Measurements from ENCODE around the gene CGRRF1.

CGRRF1 gene

GRCh38 chr14:54549862-54550261, 40.2 kb downstream of the CGRRF1 start:
- DNase-seq = no peak

GRCh38 chr14:54550514-54550913, 40.8 kb downstream of the CGRRF1 start:
- no peak for DNase-seq

- DNase-seq = no peak
Observed at GRCh38 chr14:54554401-54554800, 44.7 kb downstream of the CGRRF1 start.

- DNase-seq = no peak
Observed at GRCh38 chr14:54555651-54556050, 45.9 kb downstream of the CGRRF1 start.

- DNase-seq = no peak
Observed at GRCh38 chr14:54556535-54556934, 46.8 kb downstream of the CGRRF1 start.

- no peak for DNase-seq
Observed at GRCh38 chr14:54562334-54562733, 52.6 kb downstream of the CGRRF1 start.

- DNase-seq = peak; percentile 50
Observed at GRCh38 chr14:54564071-54564867, 54.6 kb downstream of the CGRRF1 start.

- peak; percentile 51 for DNase-seq
Observed at GRCh38 chr14:54564868-54565784, 55.4 kb downstream of the CGRRF1 start.

- DNase-seq = peak; percentile 71
Observed at GRCh38 chr14:54565785-54566409, 56.2 kb downstream of the CGRRF1 start.

- peak; percentile 74 for DNase-seq
Observed at GRCh38 chr14:54566410-54567223, 56.9 kb downstream of the CGRRF1 start, which contains the start of gene SAMD4A. TSS of gene SAMD4A (plus strand) at chr14:54567128. CDS start at chr14:54567917, 789 bp downstream.

- DNase-seq = no peak
Observed at GRCh38 chr14:54567224-54567638, 57.5 kb downstream of the CGRRF1 start.

GRCh38 chr14:54567639-54568561, 58.2 kb downstream of the CGRRF1 start:
- peak; percentile 49 for DNase-seq

- DNase-seq = no peak
Observed at GRCh38 chr14:54568821-54569595, 59.3 kb downstream of the CGRRF1 start.

GRCh38 chr14:54570047-54570446, 60.3 kb downstream of the CGRRF1 start:
- DNase-seq = no peak

- DNase-seq = peak; percentile 49
Observed at GRCh38 chr14:54570631-54571415, 61.1 kb downstream of the CGRRF1 start.

- DNase-seq = peak; percentile 40
Observed at GRCh38 chr14:54572316-54572715, 62.6 kb downstream of the CGRRF1 start.

- no peak for DNase-seq
Observed at GRCh38 chr14:54574528-54574927, 64.8 kb downstream of the CGRRF1 start.

GRCh38 chr14:54577494-54577893, 67.8 kb downstream of the CGRRF1 start:
- no peak for DNase-seq

- no peak for DNase-seq
Observed at GRCh38 chr14:54577977-54578376, 68.3 kb downstream of the CGRRF1 start.
